Measurements from ENCODE around the gene FUT9. TPM values are rescaled to one million over a fixed set of nuclear protein-coding genes. Genes with fewer than 3 reads are reported as not detected.

FUT9 gene
- polyA plus RNA-seq, 2 of the 4 experiments (the other 2 are of a cell fraction) = not detected

DNA sequence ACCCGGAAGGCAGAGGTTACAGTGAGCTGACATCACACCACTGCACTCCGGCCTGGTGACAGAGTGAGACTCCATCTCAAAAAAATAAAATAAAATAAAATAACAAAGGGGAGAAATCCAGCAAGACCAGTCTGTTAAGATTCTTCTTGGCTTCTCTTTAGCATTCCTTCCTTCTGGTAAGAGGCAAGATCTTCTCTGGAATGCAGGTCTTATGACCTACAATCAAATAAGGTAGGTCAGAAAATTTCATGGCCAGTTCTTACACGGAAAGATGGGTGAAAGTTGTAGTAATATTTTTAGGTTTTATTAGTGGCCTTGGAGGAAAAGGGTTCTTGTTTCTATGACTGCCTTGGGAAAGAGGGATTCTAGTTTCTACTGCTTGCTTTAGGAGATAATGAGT lies 180.9 kb downstream of the FUT9 start:
- Histone ChIP-seq H3K4me1 (no peaks in the 10 kb centered on the region), H3K27ac (no peak overlapping the region), H3K9me3 (no peaks in the 10 kb centered on the region), H3K4me2 (no peak overlapping the region), H3K4me3 (no peak overlapping the region)
- FAIRE-seq (no peak), DNase-seq (ENCODE audit: low read depth in 1 of 2, low spot score in 1 of 2) (no peak), ATAC-seq (no peak)
- ChIA-PET CTCF (no interaction called here), POLR2A (no interaction called here)
- 9% methylated on average over 3 of the region's 3 CpGs for WGBS (ENCODE audit: missing lambda C conversion rate)
- TF ChIP-seq HOXB13 (CRISPR knock-in tag; IDR thresholded peaks at IDR 0.05; ENCODE audit: low read depth) = no peak
- no peak for TF ChIP-seq KDM5A (IDR thresholded peaks at IDR 0.05)
- TF ChIP-seq POLR2A (IDR thresholded peaks at IDR 0.05; ENCODE audit: low read length) = no peak
- no peak for TF ChIP-seq BHLHE40 (IDR thresholded peaks at IDR 0.05; ENCODE audit: low read depth, low read length)
- no peak for TF ChIP-seq EHMT2 (IDR thresholded peaks at IDR 0.05; ENCODE audit: low read depth)
- TF ChIP-seq MYC (IDR thresholded peaks at IDR 0.05; ENCODE audit: borderline replicate concordance, low read length) = no peak
- TF ChIP-seq CHD4 (IDR thresholded peaks at IDR 0.05; ENCODE audit: borderline replicate concordance) = no peak
- no peak for TF ChIP-seq TP53 (CRISPR knock-in tag; IDR thresholded peaks at IDR 0.05)
- TF ChIP-seq CBX8 (IDR thresholded peaks at IDR 0.05) = no peak
- no peak for TF ChIP-seq EHF (CRISPR knock-in tag; IDR thresholded peaks at IDR 0.05)
- TF ChIP-seq ZC3H11A (IDR thresholded peaks at IDR 0.05) = no peak
- no peak for TF ChIP-seq NPAS2 (CRISPR knock-in tag; IDR thresholded peaks at IDR 0.05; ENCODE audit: borderline replicate concordance)
- TF ChIP-seq, protein P1, sequence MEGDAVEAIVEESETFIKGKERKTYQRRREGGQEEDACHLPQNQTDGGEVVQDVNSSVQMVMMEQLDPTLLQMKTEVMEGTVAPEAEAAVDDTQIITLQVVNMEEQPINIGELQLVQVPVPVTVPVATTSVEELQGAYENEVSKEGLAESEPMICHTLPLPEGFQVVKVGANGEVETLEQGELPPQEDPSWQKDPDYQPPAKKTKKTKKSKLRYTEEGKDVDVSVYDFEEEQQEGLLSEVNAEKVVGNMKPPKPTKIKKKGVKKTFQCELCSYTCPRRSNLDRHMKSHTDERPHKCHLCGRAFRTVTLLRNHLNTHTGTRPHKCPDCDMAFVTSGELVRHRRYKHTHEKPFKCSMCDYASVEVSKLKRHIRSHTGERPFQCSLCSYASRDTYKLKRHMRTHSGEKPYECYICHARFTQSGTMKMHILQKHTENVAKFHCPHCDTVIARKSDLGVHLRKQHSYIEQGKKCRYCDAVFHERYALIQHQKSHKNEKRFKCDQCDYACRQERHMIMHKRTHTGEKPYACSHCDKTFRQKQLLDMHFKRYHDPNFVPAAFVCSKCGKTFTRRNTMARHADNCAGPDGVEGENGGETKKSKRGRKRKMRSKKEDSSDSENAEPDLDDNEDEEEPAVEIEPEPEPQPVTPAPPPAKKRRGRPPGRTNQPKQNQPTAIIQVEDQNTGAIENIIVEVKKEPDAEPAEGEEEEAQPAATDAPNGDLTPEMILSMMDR (IDR thresholded peaks at IDR 0.05) = no peak
- TF ChIP-seq, protein P2, sequence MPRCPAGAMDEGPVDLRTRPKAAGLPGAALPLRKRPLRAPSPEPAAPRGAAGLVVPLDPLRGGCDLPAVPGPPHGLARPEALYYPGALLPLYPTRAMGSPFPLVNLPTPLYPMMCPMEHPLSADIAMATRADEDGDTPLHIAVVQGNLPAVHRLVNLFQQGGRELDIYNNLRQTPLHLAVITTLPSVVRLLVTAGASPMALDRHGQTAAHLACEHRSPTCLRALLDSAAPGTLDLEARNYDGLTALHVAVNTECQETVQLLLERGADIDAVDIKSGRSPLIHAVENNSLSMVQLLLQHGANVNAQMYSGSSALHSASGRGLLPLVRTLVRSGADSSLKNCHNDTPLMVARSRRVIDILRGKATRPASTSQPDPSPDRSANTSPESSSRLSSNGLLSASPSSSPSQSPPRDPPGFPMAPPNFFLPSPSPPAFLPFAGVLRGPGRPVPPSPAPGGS (IDR thresholded peaks at IDR 0.05) = no peak
- TF ChIP-seq JUN (IDR thresholded peaks at IDR 0.05) = no peak
- no peak for TF ChIP-seq PHF8 (IDR thresholded peaks at IDR 0.05; ENCODE audit: borderline replicate concordance, low read depth)

DNA sequence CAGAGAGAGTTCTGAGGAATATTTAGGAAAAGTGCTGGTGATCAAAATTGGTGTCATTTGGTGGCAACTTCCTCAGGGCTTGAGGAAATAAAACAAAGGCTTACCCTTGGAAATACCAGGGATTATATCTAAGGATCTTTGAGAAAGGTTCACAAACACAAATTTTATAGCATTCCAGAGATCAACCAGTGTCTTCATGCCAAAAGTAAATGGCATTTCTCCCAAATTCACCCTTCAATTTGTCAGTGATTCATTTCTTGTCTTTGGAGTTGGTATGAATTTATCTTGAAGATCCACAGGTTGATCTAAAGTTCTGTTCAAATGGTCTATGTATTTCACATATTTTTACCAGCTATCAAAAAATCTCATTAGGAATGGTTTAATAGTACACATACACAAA lies 181.5 kb downstream of the FUT9 start:
- no peaks in the 10 kb centered on the region for H3K4me1 ChIP-seq
- H3K27ac ChIP-seq = no peak overlapping the region
- DNase-seq (ENCODE audit: low read depth in 1 of 2, low spot score in 1 of 2) = no peak
- ChIA-PET CTCF (no interaction called here), POLR2A (no interaction called here)
- H3K9me3 ChIP-seq = no peaks in the 10 kb centered on the region
- H3K4me3 ChIP-seq = no peak overlapping the region
- TF ChIP-seq MYC (IDR thresholded peaks at IDR 0.05; ENCODE audit: borderline replicate concordance, low read length) (no peak), CHD4 (IDR thresholded peaks at IDR 0.05; ENCODE audit: borderline replicate concordance) (no peak), ZC3H11A (IDR thresholded peaks at IDR 0.05) (no peak), CHD2 (IDR thresholded peaks at IDR 0.05; ENCODE audit: low read length, partially characterized antibody) (no peak), CBX8 (IDR thresholded peaks at IDR 0.05) (no peak), NR3C1 (IDR thresholded peaks at IDR 0.05) (no peak)
- no peak overlapping the region for H3K4me2 ChIP-seq
- no peak for ATAC-seq
- FAIRE-seq = no peak

DNA sequence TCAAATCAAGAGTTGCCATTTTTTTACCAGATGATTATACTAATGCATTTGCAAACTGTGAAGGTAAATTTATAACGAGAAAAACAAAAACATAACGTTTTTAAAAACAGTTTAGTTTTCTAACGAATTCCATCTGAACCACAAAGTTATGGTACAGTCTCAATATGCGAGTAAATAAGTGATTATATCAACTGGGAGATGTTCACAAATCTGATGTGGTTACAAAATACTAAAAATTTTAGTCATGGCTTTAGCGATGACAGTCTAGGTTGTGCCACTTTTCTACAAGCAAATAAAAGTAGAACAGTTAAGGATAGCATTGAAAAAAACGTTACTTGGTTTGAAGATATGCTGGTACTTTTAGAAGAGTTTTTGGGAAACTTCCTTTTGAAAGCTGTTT lies 186.8 kb downstream of the FUT9 start:
- Histone ChIP-seq H3K9me3 (no peaks in the 10 kb centered on the region), H3K4me2 (no peak overlapping the region), H3K27ac (no peak overlapping the region), H3K4me3 (no peak overlapping the region), H3K4me1 (no peaks in the 10 kb centered on the region)
- CTCF ChIA-PET = no interaction called here
- FAIRE-seq = no peak
- POLR2A ChIA-PET = no interaction called here
- 9% methylated on average over 6 of the region's 6 CpGs for WGBS (ENCODE audit: missing lambda C conversion rate)
- ATAC-seq = no peak
- no peak for TF ChIP-seq HEYL (CRISPR knock-in tag; IDR thresholded peaks at IDR 0.05)
- no peak for TF ChIP-seq CBX2 (IDR thresholded peaks at IDR 0.05; ENCODE audit: borderline replicate concordance, low read depth)
- TF ChIP-seq, protein P3, sequence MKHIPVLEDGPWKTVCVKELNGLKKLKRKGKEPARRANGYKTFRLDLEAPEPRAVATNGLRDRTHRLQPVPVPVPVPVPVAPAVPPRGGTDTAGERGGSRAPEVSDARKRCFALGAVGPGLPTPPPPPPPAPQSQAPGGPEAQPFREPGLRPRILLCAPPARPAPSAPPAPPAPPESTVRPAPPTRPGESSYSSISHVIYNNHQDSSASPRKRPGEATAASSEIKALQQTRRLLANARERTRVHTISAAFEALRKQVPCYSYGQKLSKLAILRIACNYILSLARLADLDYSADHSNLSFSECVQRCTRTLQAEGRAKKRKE (CRISPR knock-in tag; IDR thresholded peaks at IDR 0.05; ENCODE audit: low read depth) = no peak
- TF ChIP-seq POLR2AphosphoS2 (conservative IDR thresholded peaks at IDR 0.05; ENCODE audit: low read length) = no peak
- TF ChIP-seq KDM1A (IDR thresholded peaks at IDR 0.05; ENCODE audit: low read depth) = no peak
- no peak for DNase-seq (ENCODE audit: low read depth in 1 of 2, low spot score in 1 of 2)

Data from A549 (cell line).